ENCODE measurements around the gene ACSF3. TPM values are rescaled to one million over a fixed set of nuclear protein-coding genes. Genes with fewer than 3 reads are reported as not detected.

The ACSF3 gene
- total RNA-seq, 2 donors from 2014 or later: 34.8 to 35.5 TPM

- Histone ChIP-seq H3K9me3 (ENCODE audit: control insufficient read depth, low read length) (no peaks in the 10 kb centered on the region), H3K4me3 (ENCODE audit: low read length) (no peak overlapping the region), H3K4me1 (ENCODE audit: control insufficient read depth, insufficient read depth, low read length) (no peaks in the 10 kb centered on the region), H3K27ac (ENCODE audit: low read depth, low read length) (no peak overlapping the region), H3K27me3 (ENCODE audit: control insufficient read depth, insufficient read depth, low read length, poor library complexity, severe bottlenecking) (no peaks in the 10 kb centered on the region), H3K36me3 (ENCODE audit: control insufficient read depth, insufficient read depth, low read length) (peaks cover 53% of the 10 kb centered on the region), H3K9ac (ENCODE audit: extremely low read depth, low read length, poor library complexity, severe bottlenecking) (no peak overlapping the region)
- Mint-ChIP-seq H3K4me3 (no peak overlapping the region), H3K4me1 (no peaks in the 10 kb centered on the region), H3K9me3 (no peaks in the 10 kb centered on the region), H3K27ac (no peak overlapping the region), H3K27me3 (ENCODE audit: insufficient read depth) (no peaks in the 10 kb centered on the region), H3K36me3 (ENCODE audit: low read depth) (peaks cover 73% of the 10 kb centered on the region)
- DNase-seq: no peak
- no peak for TF ChIP-seq CTCF (conservative IDR thresholded peaks at IDR 0.05)
- WGBS, 2 experiments (ENCODE audit: insufficient coverage in 1 of 2, insufficient read length in 1 of 2): 89% methylated on average over 21 to 23 of the region's 23 CpGs
Measured at GRCh38 chr16:89104930-89105571, 11.4 kb downstream of the ACSF3 start.

- no peak overlapping the region for H3K4me3 ChIP-seq (ENCODE audit: low read length)
- Mint-ChIP-seq H3K4me1 (no peaks in the 10 kb centered on the region), H3K9me3 (no peaks in the 10 kb centered on the region), H3K4me3 (no peak overlapping the region), H3K27ac (no peak overlapping the region), H3K36me3 (ENCODE audit: low read depth) (peaks cover 71% of the 10 kb centered on the region), H3K27me3 (ENCODE audit: insufficient read depth) (no peaks in the 10 kb centered on the region)
- no peak overlapping the region for H3K27ac ChIP-seq (ENCODE audit: low read depth, low read length)
- H3K4me1 ChIP-seq (ENCODE audit: control insufficient read depth, insufficient read depth, low read length): no peaks in the 10 kb centered on the region
- DNase-seq: no peak
- no peak for TF ChIP-seq CTCF (conservative IDR thresholded peaks at IDR 0.05)
- H3K36me3 ChIP-seq (ENCODE audit: control insufficient read depth, insufficient read depth, low read length): peaks cover 56% of the 10 kb centered on the region
- no peaks in the 10 kb centered on the region for H3K9me3 ChIP-seq (ENCODE audit: control insufficient read depth, low read length)
- no peak overlapping the region for H3K9ac ChIP-seq (ENCODE audit: extremely low read depth, low read length, poor library complexity, severe bottlenecking)
- H3K27me3 ChIP-seq (ENCODE audit: control insufficient read depth, insufficient read depth, low read length, poor library complexity, severe bottlenecking): no peaks in the 10 kb centered on the region
- WGBS, 2 experiments (ENCODE audit: insufficient coverage in 1 of 2, insufficient read length in 1 of 2): 93 to 97% methylated on average over 14 to 16 of the region's 16 CpGs
Measured at GRCh38 chr16:89105599-89106151, 12.0 kb downstream of the ACSF3 start.

- DNase-seq: no peak
- no peaks in the 10 kb centered on the region for H3K27me3 Mint-ChIP-seq (ENCODE audit: insufficient read depth)
- WGBS, 2 experiments (ENCODE audit: insufficient coverage in 1 of 2, insufficient read length in 1 of 2): 76 to 82% methylated on average over 13 to 15 of the region's 15 CpGs
- H3K36me3 ChIP-seq (ENCODE audit: control insufficient read depth, insufficient read depth, low read length): peaks cover 55% of the 10 kb centered on the region
- no peaks in the 10 kb centered on the region for H3K4me1 ChIP-seq (ENCODE audit: control insufficient read depth, insufficient read depth, low read length)
- no peak overlapping the region for H3K27ac ChIP-seq (ENCODE audit: low read depth, low read length)
- no peak overlapping the region for H3K9ac ChIP-seq (ENCODE audit: extremely low read depth, low read length, poor library complexity, severe bottlenecking)
- no peak overlapping the region for H3K27ac Mint-ChIP-seq
- H3K27me3 ChIP-seq (ENCODE audit: control insufficient read depth, insufficient read depth, low read length, poor library complexity, severe bottlenecking): no peaks in the 10 kb centered on the region
- no peaks in the 10 kb centered on the region for H3K9me3 Mint-ChIP-seq
- TF ChIP-seq CTCF (conservative IDR thresholded peaks at IDR 0.05): no peak
- no peaks in the 10 kb centered on the region for H3K9me3 ChIP-seq (ENCODE audit: control insufficient read depth, low read length)
- H3K4me3 ChIP-seq (ENCODE audit: low read length): no peak overlapping the region
- H3K4me1 Mint-ChIP-seq: no peaks in the 10 kb centered on the region
- H3K36me3 Mint-ChIP-seq (ENCODE audit: low read depth): peaks cover 63% of the 10 kb centered on the region
- no peak overlapping the region for H3K4me3 Mint-ChIP-seq
Measured at GRCh38 chr16:89106533-89107202, 13.0 kb downstream of the ACSF3 start.
